HEK293 (cell line): ENCODE results near the gene CNN1.

Experiments
- CTCF ChIA-PET: fragments of 350-600 bp; formaldehyde crosslinking; extraction: SDS; loops from one replicate; lab custom pipeline; 2021; ENCODE audit warnings: antibody characterized with exemption; lab: Yijun Ruan, JAX
- POLR2A ChIA-PET: fragments of 300-600 bp; formaldehyde crosslinking; extraction: SDS; loops from one replicate; lab custom pipeline; 2020; ENCODE audit warnings: antibody characterized with exemption, inconsistent platforms; lab: Yijun Ruan, JAX
- H3K27ac ChIP-seq: fragments of 200-500 bp; sonication (Bioruptor generic); 2 replicates; pipeline ENCODE4 v1.5.1; 2014; ENCODE audit warnings: low read depth, low read length, control low read depth, inconsistent platforms; ENCODE audit errors: extremely low read depth
- H3K36me3 ChIP-seq, 2 experiments: fragments of 200-500 bp in 1 of 2; sonication (Bioruptor generic) in 1 of 2; 1 replicate in 1 of 2; 2 replicates in 1 of 2; pipeline ENCODE4 v1.5.1; 2014 to 2017; ENCODE audit warnings: inconsistent platforms in 2 of 2, low read length in 2 of 2; ENCODE audit not compliant: control insufficient read depth in 2 of 2, insufficient read depth in 1 of 2
- H3K4me1 ChIP-seq: fragments of 200-500 bp; sonication (Bioruptor generic); 2 replicates; pipeline ENCODE4 v1.5.1; 2014; ENCODE audit warnings: mild to moderate bottlenecking, low read length, inconsistent platforms; ENCODE audit not compliant: control insufficient read depth, insufficient read depth
- H3K4me3 ChIP-seq: 2 replicates; pipeline ENCODE4 v1.5.1; 2011; ENCODE audit warnings: low read depth, mild to moderate bottlenecking, control low read depth, low read length, moderate library complexity
- H3K9me3 ChIP-seq: fragments of 200-500 bp; sonication (Bioruptor generic); 2 replicates; pipeline ENCODE4 v1.5.1; 2014; ENCODE audit warnings: low read depth, low read length, inconsistent platforms; ENCODE audit not compliant: control insufficient read depth, insufficient read depth
- EGR2 ChIP-seq: fragments of 450-650 bp; formaldehyde crosslinking; IDR thresholded peaks from 2 replicates; pipeline ENCODE4 v1.5.1; 2016; ENCODE audit warnings: low read depth, missing biosample characterization, missing genetic modification characterization
- GLIS1 ChIP-seq: fragments of 450-650 bp; formaldehyde crosslinking; IDR thresholded peaks from 2 replicates; pipeline ENCODE4 v1.5.1; 2016; ENCODE audit warnings: missing biosample characterization, missing genetic modification characterization
- GLIS2 ChIP-seq: fragments of 450-650 bp; formaldehyde crosslinking; IDR thresholded peaks from 2 replicates; pipeline ENCODE4 v1.5.1; 2016; ENCODE audit warnings: missing biosample characterization, missing genetic modification characterization
- HOXC10 ChIP-seq: sonication (generic); formaldehyde crosslinking; IDR thresholded peaks from 2 replicates; pipeline ENCODE4 v1.8.1; 2023; ENCODE audit warnings: mild to moderate bottlenecking, missing genetic modification reagents
- KLF1 ChIP-seq: fragments of 450-650 bp; formaldehyde crosslinking; IDR thresholded peaks from 2 replicates; pipeline ENCODE4 v1.5.1; 2016; ENCODE audit warnings: missing biosample characterization, missing genetic modification characterization
- KLF10 ChIP-seq: fragments of 450-650 bp; IDR thresholded peaks from 2 replicates; pipeline ENCODE4 v1.5.1; 2018; ENCODE audit warnings: missing biosample characterization, mild to moderate bottlenecking, missing genetic modification characterization
- KLF8 ChIP-seq: fragments of 450-650 bp; formaldehyde crosslinking; IDR thresholded peaks from 2 replicates; pipeline ENCODE4 v1.5.1; 2016; ENCODE audit warnings: missing biosample characterization, missing genetic modification characterization
- KLF9 ChIP-seq: fragments of 450-650 bp; formaldehyde crosslinking; IDR thresholded peaks from 2 replicates; pipeline ENCODE4 v1.5.1; 2016; ENCODE audit warnings: missing biosample characterization, missing genetic modification characterization, low read depth
- MZF1 ChIP-seq: fragments of 450-650 bp; formaldehyde crosslinking; IDR thresholded peaks from 2 replicates; pipeline ENCODE4 v1.5.1; 2017; ENCODE audit warnings: missing biosample characterization, missing genetic modification characterization, borderline replicate concordance
- SP2 ChIP-seq: fragments of 450-650 bp; formaldehyde crosslinking; IDR thresholded peaks from 2 replicates; pipeline ENCODE4 v1.5.1; 2016; ENCODE audit warnings: missing biosample characterization, missing genetic modification characterization
- SP3 ChIP-seq: fragments of 450-650 bp; formaldehyde crosslinking; IDR thresholded peaks from 2 replicates; pipeline ENCODE4 v1.5.1; 2016; ENCODE audit warnings: missing biosample characterization, missing genetic modification characterization
- ZBTB21 ChIP-seq: fragments of 450-650 bp; formaldehyde crosslinking; IDR thresholded peaks from 2 replicates; pipeline ENCODE4 v1.5.1; 2017; ENCODE audit warnings: missing biosample characterization, missing genetic modification characterization
- ZFHX2 ChIP-seq: fragments of 450-650 bp; formaldehyde crosslinking; conservative IDR thresholded peaks from 2 replicates; pipeline ENCODE4 v1.5.1; 2016; ENCODE audit warnings: missing biosample characterization, missing genetic modification characterization
- ZNF174 ChIP-seq: fragments of 450-650 bp; formaldehyde crosslinking; IDR thresholded peaks from 2 replicates; pipeline ENCODE4 v1.5.0; 2017; ENCODE audit warnings: missing biosample characterization, mild to moderate bottlenecking, missing genetic modification characterization
- ZNF184 ChIP-seq: fragments of 450-650 bp; IDR thresholded peaks from 2 replicates; pipeline ENCODE4 v1.5.1; 2018; ENCODE audit warnings: missing biosample characterization, mild to moderate bottlenecking, missing genetic modification characterization
- ZNF248 ChIP-seq: fragments of 450-650 bp; formaldehyde crosslinking; IDR thresholded peaks from 2 replicates; pipeline ENCODE4 v1.5.1; 2017; ENCODE audit warnings: missing biosample characterization, missing genetic modification characterization
- ZNF341 ChIP-seq: fragments of 450-650 bp; formaldehyde crosslinking; IDR thresholded peaks from 2 replicates; pipeline ENCODE4; 2016; ENCODE audit warnings: low read depth, missing biosample characterization, missing genetic modification characterization
- ZNF423 ChIP-seq: fragments of 450-650 bp; formaldehyde crosslinking; IDR thresholded peaks from 2 replicates; pipeline ENCODE4 v1.5.1; 2016; ENCODE audit warnings: missing biosample characterization, missing genetic modification characterization
- ZNF596 ChIP-seq: fragments of 450-650 bp; IDR thresholded peaks from 2 replicates; pipeline ENCODE4 v1.5.0; 2018; ENCODE audit warnings: missing biosample characterization, mild to moderate bottlenecking, missing genetic modification characterization, moderate library complexity
- ZNF629 ChIP-seq: fragments of 450-650 bp; formaldehyde crosslinking; IDR thresholded peaks from 2 replicates; pipeline ENCODE4 v1.5.1; 2017; ENCODE audit warnings: missing biosample characterization, missing genetic modification characterization
- TF ChIP-seq, protein P1 (sequence below): fragments of 450-650 bp; formaldehyde crosslinking; IDR thresholded peaks from 2 replicates; pipeline ENCODE4 v1.5.1; 2016; ENCODE audit warnings: missing biosample characterization, missing genetic modification characterization
- TF ChIP-seq, protein P2 (sequence below): fragments of 450-650 bp; formaldehyde crosslinking; IDR thresholded peaks from 2 replicates; pipeline ENCODE4 v1.5.1; 2016; ENCODE audit warnings: missing biosample characterization, missing genetic modification characterization
- TF ChIP-seq, protein P3 (sequence below): fragments of 450-650 bp; formaldehyde crosslinking; IDR thresholded peaks from 2 replicates; pipeline ENCODE4 v1.5.1; 2016; ENCODE audit warnings: missing biosample characterization, missing genetic modification characterization, low read depth
- TF ChIP-seq, protein P4 (sequence below): fragments of 450-650 bp; formaldehyde crosslinking; IDR thresholded peaks from 2 replicates; pipeline ENCODE4 v1.5.1; 2017; ENCODE audit warnings: missing biosample characterization, missing genetic modification characterization
- TF ChIP-seq, protein P5 (sequence below): fragments of 450-650 bp; formaldehyde crosslinking; IDR thresholded peaks from 2 replicates; pipeline ENCODE4 v1.5.1; 2016; ENCODE audit warnings: missing biosample characterization, missing genetic modification characterization

The CNN1 gene

DNA sequence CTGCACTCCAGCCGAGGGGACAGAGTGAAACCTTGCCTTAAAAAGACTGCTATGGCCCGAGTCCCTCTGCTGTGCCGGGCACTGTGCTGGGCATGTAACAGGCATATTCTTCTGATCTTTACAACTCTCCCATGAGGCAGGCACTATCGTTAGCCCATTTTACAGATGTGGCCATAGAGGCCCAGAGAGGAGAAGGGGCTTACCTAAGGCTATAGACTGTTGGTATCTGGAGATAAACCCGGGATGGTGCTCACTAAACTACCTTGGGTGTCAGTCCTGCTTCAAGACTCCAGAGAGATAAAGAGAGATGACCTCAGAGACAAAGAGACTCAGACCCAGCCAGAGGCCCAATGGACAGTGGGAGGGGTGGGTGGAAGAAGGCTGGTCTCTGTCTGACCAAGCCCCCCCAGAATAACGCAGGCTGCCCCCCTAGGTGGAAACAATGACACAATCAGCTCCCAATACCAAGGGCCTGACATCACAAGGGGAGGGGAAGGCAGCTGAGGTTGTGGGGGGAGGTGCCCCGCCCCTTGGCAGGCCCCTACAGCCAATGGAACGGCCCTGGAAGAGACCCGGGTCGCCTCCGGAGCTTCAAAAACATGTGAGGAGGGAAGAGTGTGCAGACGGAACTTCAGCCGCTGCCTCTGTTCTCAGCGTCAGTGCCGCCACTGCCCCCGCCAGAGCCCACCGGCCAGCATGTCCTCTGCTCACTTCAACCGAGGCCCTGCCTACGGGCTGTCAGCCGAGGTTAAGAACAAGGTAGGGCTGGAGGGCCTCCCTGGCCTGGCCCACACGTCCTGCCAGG, at the start of gene CNN1:
Gene CNN1, plus strand, starts transcription at position 620 of the 805 bp plus-strand sequence. Its CDS starts 77 bp downstream, at position 697.
- POLR2A ChIA-PET = interaction anchor here (0.5 to 1.0 kb wide), 2 partner anchors 9 to 12 kb away, joined by 3 to 4 read pairs; partner anchors contain the start of gene ECSIT

More for the DNA sequence above, at the start of gene CNN1:
- no peak for TF ChIP-seq ZNF423 (tag by site-specific recombination)
- TF ChIP-seq ZFHX2 (tag by site-specific recombination) = peak; percentile 51
- no peak for TF ChIP-seq ZNF596 (tag by site-specific recombination)
- TF ChIP-seq, protein P1, sequence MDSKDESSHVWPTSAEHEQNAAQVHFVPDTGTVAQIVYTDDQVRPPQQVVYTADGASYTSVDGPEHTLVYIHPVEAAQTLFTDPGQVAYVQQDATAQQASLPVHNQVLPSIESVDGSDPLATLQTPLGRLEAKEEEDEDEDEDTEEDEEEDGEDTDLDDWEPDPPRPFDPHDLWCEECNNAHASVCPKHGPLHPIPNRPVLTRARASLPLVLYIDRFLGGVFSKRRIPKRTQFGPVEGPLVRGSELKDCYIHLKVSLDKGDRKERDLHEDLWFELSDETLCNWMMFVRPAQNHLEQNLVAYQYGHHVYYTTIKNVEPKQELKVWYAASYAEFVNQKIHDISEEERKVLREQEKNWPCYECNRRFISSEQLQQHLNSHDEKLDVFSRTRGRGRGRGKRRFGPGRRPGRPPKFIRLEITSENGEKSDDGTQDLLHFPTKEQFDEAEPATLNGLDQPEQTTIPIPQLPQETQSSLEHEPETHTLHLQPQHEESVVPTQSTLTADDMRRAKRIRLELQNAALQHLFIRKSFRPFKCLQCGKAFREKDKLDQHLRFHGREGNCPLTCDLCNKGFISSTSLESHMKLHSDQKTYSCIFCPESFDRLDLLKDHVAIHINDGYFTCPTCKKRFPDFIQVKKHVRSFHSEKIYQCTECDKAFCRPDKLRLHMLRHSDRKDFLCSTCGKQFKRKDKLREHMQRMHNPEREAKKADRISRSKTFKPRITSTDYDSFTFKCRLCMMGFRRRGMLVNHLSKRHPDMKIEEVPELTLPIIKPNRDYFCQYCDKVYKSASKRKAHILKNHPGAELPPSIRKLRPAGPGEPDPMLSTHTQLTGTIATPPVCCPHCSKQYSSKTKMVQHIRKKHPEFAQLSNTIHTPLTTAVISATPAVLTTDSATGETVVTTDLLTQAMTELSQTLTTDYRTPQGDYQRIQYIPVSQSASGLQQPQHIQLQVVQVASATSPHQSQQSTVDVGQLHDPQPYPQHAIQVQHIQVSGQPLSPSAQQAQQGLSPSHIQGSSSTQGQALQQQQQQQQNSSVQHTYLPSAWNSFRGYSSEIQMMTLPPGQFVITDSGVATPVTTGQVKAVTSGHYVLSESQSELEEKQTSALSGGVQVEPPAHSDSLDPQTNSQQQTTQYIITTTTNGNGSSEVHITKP (tag by site-specific recombination) = peak; percentile 95
- peak; percentile 48; the same call in 1 of the 2 replicates for TF ChIP-seq KLF10 (tag by site-specific recombination)
- TF ChIP-seq ZNF174 (tag by site-specific recombination) = no peak
- TF ChIP-seq, protein P2, sequence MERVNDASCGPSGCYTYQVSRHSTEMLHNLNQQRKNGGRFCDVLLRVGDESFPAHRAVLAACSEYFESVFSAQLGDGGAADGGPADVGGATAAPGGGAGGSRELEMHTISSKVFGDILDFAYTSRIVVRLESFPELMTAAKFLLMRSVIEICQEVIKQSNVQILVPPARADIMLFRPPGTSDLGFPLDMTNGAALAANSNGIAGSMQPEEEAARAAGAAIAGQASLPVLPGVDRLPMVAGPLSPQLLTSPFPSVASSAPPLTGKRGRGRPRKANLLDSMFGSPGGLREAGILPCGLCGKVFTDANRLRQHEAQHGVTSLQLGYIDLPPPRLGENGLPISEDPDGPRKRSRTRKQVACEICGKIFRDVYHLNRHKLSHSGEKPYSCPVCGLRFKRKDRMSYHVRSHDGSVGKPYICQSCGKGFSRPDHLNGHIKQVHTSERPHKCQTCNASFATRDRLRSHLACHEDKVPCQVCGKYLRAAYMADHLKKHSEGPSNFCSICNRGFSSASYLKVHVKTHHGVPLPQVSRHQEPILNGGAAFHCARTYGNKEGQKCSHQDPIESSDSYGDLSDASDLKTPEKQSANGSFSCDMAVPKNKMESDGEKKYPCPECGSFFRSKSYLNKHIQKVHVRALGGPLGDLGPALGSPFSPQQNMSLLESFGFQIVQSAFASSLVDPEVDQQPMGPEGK (tag by site-specific recombination) = peak; percentile 61
- no peak for TF ChIP-seq ZNF184 (tag by site-specific recombination)
- no peak for TF ChIP-seq MZF1
- TF ChIP-seq, protein P3, sequence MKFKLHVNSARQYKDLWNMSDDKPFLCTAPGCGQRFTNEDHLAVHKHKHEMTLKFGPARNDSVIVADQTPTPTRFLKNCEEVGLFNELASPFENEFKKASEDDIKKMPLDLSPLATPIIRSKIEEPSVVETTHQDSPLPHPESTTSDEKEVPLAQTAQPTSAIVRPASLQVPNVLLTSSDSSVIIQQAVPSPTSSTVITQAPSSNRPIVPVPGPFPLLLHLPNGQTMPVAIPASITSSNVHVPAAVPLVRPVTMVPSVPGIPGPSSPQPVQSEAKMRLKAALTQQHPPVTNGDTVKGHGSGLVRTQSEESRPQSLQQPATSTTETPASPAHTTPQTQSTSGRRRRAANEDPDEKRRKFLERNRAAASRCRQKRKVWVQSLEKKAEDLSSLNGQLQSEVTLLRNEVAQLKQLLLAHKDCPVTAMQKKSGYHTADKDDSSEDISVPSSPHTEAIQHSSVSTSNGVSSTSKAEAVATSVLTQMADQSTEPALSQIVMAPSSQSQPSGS (tag by site-specific recombination) = 0 out of 2 replicates have a peak, but pooled peaks have one; percentile 15
- peak; percentile 74 for TF ChIP-seq ZBTB21 (tag by site-specific recombination)
- TF ChIP-seq ZNF341 = 0 out of 2 replicates have a peak, but pooled peaks have one; percentile 19
- no peak for TF ChIP-seq HOXC10 (CRISPR knock-in tag)
- no peak for TF ChIP-seq ZNF248
- TF ChIP-seq SP2 (tag by site-specific recombination) = peak; percentile 60
- TF ChIP-seq, protein P4, sequence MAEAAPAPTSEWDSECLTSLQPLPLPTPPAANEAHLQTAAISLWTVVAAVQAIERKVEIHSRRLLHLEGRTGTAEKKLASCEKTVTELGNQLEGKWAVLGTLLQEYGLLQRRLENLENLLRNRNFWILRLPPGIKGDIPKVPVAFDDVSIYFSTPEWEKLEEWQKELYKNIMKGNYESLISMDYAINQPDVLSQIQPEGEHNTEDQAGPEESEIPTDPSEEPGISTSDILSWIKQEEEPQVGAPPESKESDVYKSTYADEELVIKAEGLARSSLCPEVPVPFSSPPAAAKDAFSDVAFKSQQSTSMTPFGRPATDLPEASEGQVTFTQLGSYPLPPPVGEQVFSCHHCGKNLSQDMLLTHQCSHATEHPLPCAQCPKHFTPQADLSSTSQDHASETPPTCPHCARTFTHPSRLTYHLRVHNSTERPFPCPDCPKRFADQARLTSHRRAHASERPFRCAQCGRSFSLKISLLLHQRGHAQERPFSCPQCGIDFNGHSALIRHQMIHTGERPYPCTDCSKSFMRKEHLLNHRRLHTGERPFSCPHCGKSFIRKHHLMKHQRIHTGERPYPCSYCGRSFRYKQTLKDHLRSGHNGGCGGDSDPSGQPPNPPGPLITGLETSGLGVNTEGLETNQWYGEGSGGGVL (tag by site-specific recombination) = peak; percentile 96
- peak; percentile 25; the same call in 1 of the 2 replicates for TF ChIP-seq KLF9 (tag by site-specific recombination)
- peak; percentile 53; the same call in 1 of the 2 replicates for TF ChIP-seq SP3
- peak; percentile 20; the same call in 1 of the 2 replicates for TF ChIP-seq EGR2 (tag by site-specific recombination)
- TF ChIP-seq, protein P5, sequence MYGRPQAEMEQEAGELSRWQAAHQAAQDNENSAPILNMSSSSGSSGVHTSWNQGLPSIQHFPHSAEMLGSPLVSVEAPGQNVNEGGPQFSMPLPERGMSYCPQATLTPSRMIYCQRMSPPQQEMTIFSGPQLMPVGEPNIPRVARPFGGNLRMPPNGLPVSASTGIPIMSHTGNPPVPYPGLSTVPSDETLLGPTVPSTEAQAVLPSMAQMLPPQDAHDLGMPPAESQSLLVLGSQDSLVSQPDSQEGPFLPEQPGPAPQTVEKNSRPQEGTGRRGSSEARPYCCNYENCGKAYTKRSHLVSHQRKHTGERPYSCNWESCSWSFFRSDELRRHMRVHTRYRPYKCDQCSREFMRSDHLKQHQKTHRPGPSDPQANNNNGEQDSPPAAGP (tag by site-specific recombination) = peak; percentile 74; the same call in 1 of the 2 replicates
- TF ChIP-seq KLF1 (tag by site-specific recombination) = peak; percentile 31; the same call in 1 of the 2 replicates
- TF ChIP-seq GLIS1 = peak; percentile 73
- peak; percentile 68; the same call in 1 of the 2 replicates for TF ChIP-seq ZNF629 (tag by site-specific recombination)
- 0 out of 2 replicates have a peak, but pooled peaks have one; percentile 17 for TF ChIP-seq KLF8 (tag by site-specific recombination)
- 0 out of 2 replicates have a peak, but pooled peaks have one; percentile 31 for TF ChIP-seq GLIS2
- H3K27ac ChIP-seq = no peak within 1 kb of the TSS
- no peaks in the 10 kb centered on the region for H3K36me3 ChIP-seq
- no peak within 1 kb of the TSS for H3K4me3 ChIP-seq
- CTCF ChIA-PET = interaction anchor here (0.6 to 0.7 kb wide), 2 partner anchors 47 to 1021 kb away, joined by 3 to 4 read pairs; no protein-coding TSS in a partner anchor
- no peaks in the 10 kb centered on the region for H3K4me1 ChIP-seq
- no peaks in the 10 kb centered on the region for H3K9me3 ChIP-seq
